A673 (cell line): ENCODE data around the gene INHBC. TPM values are rescaled to one million over a fixed set of nuclear protein-coding genes. Genes with fewer than 3 reads are reported as not detected.

Experiments used
- BruUV-seq: library from RNA; stranded (reverse); fragments of 400-500 nt; replicated peaks from 2 replicates; lab custom pipeline; 2021; lab: Mats Ljungman, UMichigan
- CTCF ChIA-PET: fragments of 300-600 bp; sonication (Branson Sonifier 250); formaldehyde crosslinking; loops from one replicate; lab custom pipeline; 2022; ENCODE audit warnings: antibody characterized with exemption; lab: Charles Lee
- POLR2A ChIA-PET: fragments of 300-600 bp; sonication (Branson Sonifier 250); formaldehyde crosslinking; loops from one replicate; lab custom pipeline; 2022; ENCODE audit warnings: antibody characterized with exemption; ENCODE audit not compliant: low non-redundant PET; lab: Charles Lee
- DNase-seq: peaks from one replicate; pipeline ENCODE4 v3.0.0-alpha.2; 2015; ENCODE audit warnings: low spot score
- H3K27ac ChIP-seq: fragments of 200-600 bp; sonication (generic); 2 replicates; pipeline ENCODE4 v1.5.1; 2016; ENCODE audit warnings: mixed run types, low read depth, mild to moderate bottlenecking, mixed read lengths, antibody characterized with exemption, low read length; ENCODE audit not compliant: poor library complexity, severe bottlenecking
- H3K27me3 ChIP-seq: fragments of 200-600 bp; sonication (generic); replicated peaks from 2 replicates; pipeline ENCODE4 v1.6.1; 2017; ENCODE audit warnings: mixed run types, low read depth, mild to moderate bottlenecking, mixed read lengths, antibody characterized with exemption, low read length; ENCODE audit not compliant: insufficient read depth, poor library complexity
- H3K36me3 ChIP-seq: fragments of 200-600 bp; sonication (generic); 2 replicates; pipeline ENCODE4 v1.6.1; 2016; ENCODE audit warnings: mixed run types, mild to moderate bottlenecking, mixed read lengths, antibody characterized with exemption, low read length; ENCODE audit not compliant: insufficient read depth, poor library complexity, severe bottlenecking
- H3K4me1 ChIP-seq: fragments of 200-600 bp; sonication (generic); 2 replicates; pipeline ENCODE4 v1.6.1; 2017; ENCODE audit warnings: mixed run types, mild to moderate bottlenecking, mixed read lengths, antibody characterized with exemption, low read length; ENCODE audit not compliant: insufficient read depth, poor library complexity, severe bottlenecking
- H3K4me3 ChIP-seq: fragments of 200-600 bp; sonication (generic); 2 replicates; pipeline ENCODE4 v1.5.1; 2016; ENCODE audit warnings: low read depth, mixed run types, mild to moderate bottlenecking, mixed read lengths, low read length; ENCODE audit not compliant: poor library complexity, severe bottlenecking
- H3K9me3 ChIP-seq: fragments of 200-600 bp; sonication (generic); 2 replicates; pipeline ENCODE4 v1.6.1; 2016; ENCODE audit warnings: mixed run types, low read depth, mild to moderate bottlenecking, mixed read lengths, antibody characterized with exemption, low read length; ENCODE audit not compliant: poor library complexity, severe bottlenecking
- CTCF ChIP-seq: fragments of 300-800, 200-600 bp; sonication (generic); conservative IDR thresholded peaks from 2 replicates; pipeline ENCODE4 v1.5.1; 2017; ENCODE audit warnings: low read depth, mild to moderate bottlenecking, antibody characterized with exemption, low read length, moderate library complexity, mixed read lengths
- EZH2 ChIP-seq: fragments of 200-600 bp; sonication (generic); IDR thresholded peaks from 2 replicates; pipeline ENCODE4 v1.6.1; 2017; ENCODE audit warnings: borderline replicate concordance, low read depth, mild to moderate bottlenecking, mixed read lengths, antibody characterized with exemption, low read length; ENCODE audit not compliant: poor library complexity, severe bottlenecking
- intact Hi-C: fragments of 100-400 bp; cut with micrococcal nuclease; formaldehyde crosslinking; loops from one replicate; pipeline ENCODE4 v1.10.0; 2022; ENCODE audit not compliant: unreplicated experiment
- total RNA-seq: library from RNA; stranded (reverse); gene quantifications from 2 replicates; pipeline ENCODE4 v1.2.3, GENCODE V29; 2021

INHBC gene
- total RNA-seq, 1 experiment from 2014 or later: not detected

- ChIA-PET CTCF (interaction anchor here (1.1 kb wide), 1 partner anchor 27 kb away, joined by 3 read pairs; no protein-coding TSS in a partner anchor), POLR2A (no interaction called here)
- intact Hi-C loops: no loop called here
Measured at GRCh38 chr12:57431654-57432188, 2.9 kb upstream of the INHBC start.

GRCh38 chr12:57433370-57433769 is 1.2 kb upstream of the INHBC start:
- Histone ChIP-seq H3K27me3 (no peaks in the 10 kb centered on the region), H3K4me1 (peaks cover 13% of the 10 kb centered on the region), H3K36me3 (no peaks in the 10 kb centered on the region), H3K27ac (no peak overlapping the region), H3K4me3 (no peak overlapping the region), H3K9me3 (no peaks in the 10 kb centered on the region)
- DNase-seq: no peak
- ChIA-PET CTCF (interaction anchor here (1.5 kb wide), 1 partner anchor 125 kb away, joined by 4 read pairs; no protein-coding TSS in a partner anchor), POLR2A (interaction anchor here (0.6 kb wide), 1 partner anchor 59 kb away, joined by 3 read pairs; no protein-coding TSS in a partner anchor)
- BruUV-seq: no TSS peak
- intact Hi-C loops: no loop called here
- TF ChIP-seq CTCF (no peak), EZH2 (no peak)

More at GRCh38 chr12:57431654-57432188, 2.9 kb upstream of the INHBC start:
- peaks cover 13% of the 10 kb centered on the region for H3K4me1 ChIP-seq
- no peaks in the 10 kb centered on the region for H3K9me3 ChIP-seq
- TF ChIP-seq CTCF (no peak), EZH2 (no peak)
- no peaks in the 10 kb centered on the region for H3K36me3 ChIP-seq
- no TSS peak for BruUV-seq
- DNase-seq: no peak
- peak overlapping the region; percentile 84 for H3K27ac ChIP-seq
- H3K27me3 ChIP-seq: no peaks in the 10 kb centered on the region
- H3K4me3 ChIP-seq: peak overlapping the region; percentile 73

GRCh38 chr12:57435293-57435692 is 709 bp downstream of the INHBC start:
- CTCF ChIA-PET: interaction anchor here (1.4 kb wide), 1 partner anchor 18 kb away, joined by 3 read pairs; no protein-coding TSS in a partner anchor

More at GRCh38 chr12:57435293-57435692, 709 bp downstream of the INHBC start:
- POLR2A ChIA-PET: interaction anchor here (0.5 kb wide), 1 partner anchor 100 kb away, joined by 3 read pairs; no protein-coding TSS in a partner anchor
- peaks cover 5% of the 10 kb centered on the region for H3K4me1 ChIP-seq
- H3K27ac ChIP-seq: no peak overlapping the region
- DNase-seq: no peak
- H3K36me3 ChIP-seq: no peaks in the 10 kb centered on the region
- no peaks in the 10 kb centered on the region for H3K27me3 ChIP-seq
- TF ChIP-seq CTCF: no peak
- no TSS peak for BruUV-seq
- intact Hi-C loops: no loop called here
- no peak overlapping the region for H3K4me3 ChIP-seq
- no peaks in the 10 kb centered on the region for H3K9me3 ChIP-seq
